GM06990 (cell line): ENCODE measurements around the gene DNASE1.

Experiments used
- DNase-seq: peaks from one replicate; pipeline ENCODE4 v3.0.0-alpha.2; 2011; ENCODE audit not compliant: insufficient read length; ENCODE audit errors: extremely low read depth
- H3K27me3 ChIP-seq: replicated peaks from 2 replicates; pipeline ENCODE4 v1.6.0; 2011; ENCODE audit warnings: low read length; ENCODE audit not compliant: control insufficient read depth, insufficient read depth
- H3K36me3 ChIP-seq: 2 replicates; pipeline ENCODE4 v1.5.1; 2011; ENCODE audit warnings: low read length; ENCODE audit not compliant: control insufficient read depth, insufficient read depth
- H3K4me3 ChIP-seq: replicated peaks from 2 replicates; pipeline ENCODE4 v1.5.1; 2011; ENCODE audit warnings: low read depth, mild to moderate bottlenecking, control low read depth, low read length
- TF ChIP-seq, protein P1 (sequence below): IDR thresholded peaks from 2 replicates; pipeline ENCODE4 v1.5.1; 2011; ENCODE audit warnings: low read length, control low read depth, mild to moderate bottlenecking, inconsistent platforms; ENCODE audit not compliant: insufficient read depth, poor library complexity, severe bottlenecking

Gene DNASE1

DNA sequence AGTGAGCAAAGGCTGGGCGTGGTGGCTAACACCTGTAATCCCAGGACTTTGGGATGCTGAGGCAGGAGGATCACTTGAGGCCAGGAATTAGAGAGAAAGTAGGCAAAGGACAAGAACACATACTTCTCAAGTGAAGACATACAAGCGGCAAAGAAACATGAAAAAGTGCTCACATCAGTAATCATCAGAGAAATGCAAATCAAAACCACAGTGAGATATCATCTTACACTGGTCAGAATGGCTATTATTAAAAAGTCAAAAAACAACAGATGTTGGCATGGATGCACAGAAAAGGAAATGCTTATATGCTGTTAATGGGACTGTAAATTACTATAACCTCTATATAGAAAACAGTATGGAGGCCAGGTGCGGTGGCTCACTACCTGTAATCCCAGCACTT lies 30.8 kb upstream of the DNASE1 start:
- Histone ChIP-seq H3K4me3 (0 out of 2 replicates have a peak overlapping the region, but pooled peaks have one; percentile 18), H3K27me3 (no peaks in the 10 kb centered on the region), H3K36me3 (no peaks in the 10 kb centered on the region)
- TF ChIP-seq, protein P1, sequence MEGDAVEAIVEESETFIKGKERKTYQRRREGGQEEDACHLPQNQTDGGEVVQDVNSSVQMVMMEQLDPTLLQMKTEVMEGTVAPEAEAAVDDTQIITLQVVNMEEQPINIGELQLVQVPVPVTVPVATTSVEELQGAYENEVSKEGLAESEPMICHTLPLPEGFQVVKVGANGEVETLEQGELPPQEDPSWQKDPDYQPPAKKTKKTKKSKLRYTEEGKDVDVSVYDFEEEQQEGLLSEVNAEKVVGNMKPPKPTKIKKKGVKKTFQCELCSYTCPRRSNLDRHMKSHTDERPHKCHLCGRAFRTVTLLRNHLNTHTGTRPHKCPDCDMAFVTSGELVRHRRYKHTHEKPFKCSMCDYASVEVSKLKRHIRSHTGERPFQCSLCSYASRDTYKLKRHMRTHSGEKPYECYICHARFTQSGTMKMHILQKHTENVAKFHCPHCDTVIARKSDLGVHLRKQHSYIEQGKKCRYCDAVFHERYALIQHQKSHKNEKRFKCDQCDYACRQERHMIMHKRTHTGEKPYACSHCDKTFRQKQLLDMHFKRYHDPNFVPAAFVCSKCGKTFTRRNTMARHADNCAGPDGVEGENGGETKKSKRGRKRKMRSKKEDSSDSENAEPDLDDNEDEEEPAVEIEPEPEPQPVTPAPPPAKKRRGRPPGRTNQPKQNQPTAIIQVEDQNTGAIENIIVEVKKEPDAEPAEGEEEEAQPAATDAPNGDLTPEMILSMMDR, result no peak
- DNase-seq, result no peak

DNA sequence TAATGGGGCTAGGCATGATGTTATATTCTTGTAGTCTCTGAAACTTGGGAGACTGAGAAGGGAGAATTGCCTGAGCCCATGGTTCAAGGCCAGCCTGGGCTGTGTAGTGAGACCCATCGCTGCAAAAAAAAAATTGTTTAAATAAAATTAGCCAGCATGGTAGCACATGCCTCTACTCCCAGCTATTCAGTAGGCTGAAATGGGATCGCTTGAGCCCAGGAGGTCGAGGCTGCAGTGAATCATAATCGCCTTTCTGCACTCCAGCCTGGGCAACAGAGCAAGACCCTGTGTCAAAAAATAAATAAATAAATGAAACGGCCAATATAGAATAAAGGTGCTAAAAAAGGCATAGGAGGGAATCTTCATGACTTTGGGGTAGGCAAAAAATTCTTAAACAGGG lies 29.2 kb upstream of the DNASE1 start:
- DNase-seq, result no peak
- Histone ChIP-seq H3K4me3 (no peak overlapping the region), H3K27me3 (no peaks in the 10 kb centered on the region)

DNA sequence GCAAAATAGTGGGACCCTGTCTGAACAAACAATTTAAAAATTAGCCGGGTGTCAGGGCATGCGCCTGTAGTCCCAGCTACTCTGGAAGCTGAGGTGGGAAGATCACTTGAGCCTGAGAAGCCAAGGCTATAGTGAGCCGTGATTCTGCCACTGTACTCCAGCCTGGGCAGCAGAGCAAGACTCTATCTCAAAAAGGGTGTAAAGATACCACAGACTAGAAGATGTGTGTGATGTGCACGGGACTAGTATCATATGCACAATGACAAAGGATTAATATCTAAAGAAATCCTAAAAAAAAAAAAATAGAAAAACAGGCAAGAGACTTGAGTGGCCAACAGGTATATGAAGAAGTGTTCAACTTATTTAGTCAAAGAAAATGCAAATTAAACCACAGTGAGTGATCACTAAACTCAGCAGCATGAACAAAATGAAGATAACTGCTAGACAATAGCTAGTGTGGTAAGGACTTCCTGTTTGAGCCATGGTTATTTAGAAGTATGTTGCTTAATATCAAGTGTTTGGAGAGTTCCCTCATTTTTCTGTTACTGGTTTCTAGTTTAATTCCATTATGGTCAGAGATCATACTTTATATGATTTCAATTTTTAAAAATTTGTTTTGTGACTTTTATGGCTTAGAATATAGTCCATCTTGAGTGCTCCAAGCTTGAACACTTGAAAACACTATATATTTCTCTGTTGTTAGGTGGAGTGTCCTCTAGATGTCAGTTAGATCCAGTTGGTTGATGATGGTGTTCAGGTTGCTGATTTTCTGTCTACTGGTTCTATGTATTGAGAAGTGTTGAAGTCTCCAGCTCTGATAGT lies 28.4 kb upstream of the DNASE1 start:
- Histone ChIP-seq H3K27me3 (no peaks in the 10 kb centered on the region), H3K36me3 (no peaks in the 10 kb centered on the region), H3K4me3 (no peak overlapping the region)
- TF ChIP-seq, protein P1, result peak; percentile 19
- DNase-seq, result peak; percentile 62

More for the DNA sequence above, 29.2 kb upstream of the DNASE1 start:
- TF ChIP-seq, protein P1, result no peak
- H3K36me3 ChIP-seq, result no peaks in the 10 kb centered on the region

DNA sequence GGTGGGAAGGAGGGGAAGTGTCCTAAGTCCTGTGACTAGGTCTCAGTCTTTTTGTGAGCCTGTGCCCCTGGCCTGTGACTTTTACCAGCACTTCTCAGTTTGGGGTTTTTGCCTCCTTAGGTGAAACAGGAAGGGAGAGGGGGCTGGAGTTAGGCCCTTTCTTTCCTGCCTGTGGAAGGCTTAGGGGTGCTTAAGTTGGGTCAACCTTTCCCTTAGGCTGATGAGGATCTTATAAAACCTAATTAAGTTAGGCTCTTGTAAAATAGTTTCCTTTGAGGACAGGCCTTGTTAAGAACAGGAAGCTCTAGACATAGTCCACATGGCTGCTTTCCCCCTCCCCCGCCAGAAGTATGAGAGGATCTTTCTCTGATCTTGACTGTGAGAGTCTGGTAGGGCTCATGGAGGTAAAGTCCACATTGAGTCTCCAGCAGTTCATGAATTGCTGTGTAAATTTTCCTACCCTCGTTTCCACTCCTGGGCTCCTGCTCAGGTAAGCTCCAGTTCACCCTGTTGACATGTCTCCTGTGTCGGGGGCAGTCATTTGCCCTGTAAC lies 17.0 kb upstream of the DNASE1 start:
- Histone ChIP-seq H3K27me3 (no peaks in the 10 kb centered on the region), H3K4me3 (no peak overlapping the region), H3K36me3 (peaks cover 11% of the 10 kb centered on the region)
- TF ChIP-seq, protein P1, result no peak
- no peak for DNase-seq

DNA sequence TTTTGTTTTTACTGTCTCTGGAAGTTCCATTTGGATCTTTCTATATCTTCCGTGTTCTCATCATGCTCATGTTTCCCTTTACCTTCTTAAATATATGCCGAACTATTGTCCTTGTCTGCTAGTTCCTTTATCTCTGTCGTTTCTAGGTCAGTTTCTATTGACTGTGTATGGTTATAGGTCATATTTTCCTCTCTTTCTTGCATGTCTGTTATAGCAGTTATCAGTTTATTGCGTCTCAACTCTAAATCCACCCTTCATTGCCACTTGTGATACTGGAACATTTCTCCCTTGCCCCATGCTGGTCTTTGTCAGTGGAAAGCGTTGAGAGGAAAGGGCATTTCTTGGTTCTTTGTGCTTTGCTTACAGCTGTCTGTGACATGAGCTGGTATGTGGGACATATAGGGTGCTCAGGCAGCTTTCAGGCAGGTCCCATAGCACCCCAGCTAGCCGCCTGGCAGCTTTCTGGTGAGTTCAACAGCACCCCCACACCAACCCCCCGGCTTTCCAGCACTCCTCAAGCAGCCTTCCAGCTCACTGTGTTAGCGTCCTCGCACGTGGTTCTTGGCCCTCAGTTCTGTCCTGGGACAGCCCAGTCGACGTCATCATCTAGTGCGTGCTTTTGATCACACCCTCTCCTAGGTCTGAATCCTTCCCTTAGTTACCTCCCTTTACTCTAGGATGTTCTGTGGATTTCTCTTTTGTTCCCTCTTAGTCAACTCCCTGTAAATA lies 15.4 kb upstream of the DNASE1 start:
- Histone ChIP-seq H3K27me3 (no peaks in the 10 kb centered on the region), H3K4me3 (no peak overlapping the region), H3K36me3 (peaks cover 13% of the 10 kb centered on the region)
- DNase-seq, result no peak
- TF ChIP-seq, protein P1, result no peak
